Measurements from ENCODE around the gene PIGH.

Gene PIGH

GRCh38 chr14:67584978-67585377 lies 15.1 kb downstream of the PIGH start:
- no peak overlapping the region for H3K27ac ChIP-seq (ENCODE audit: insufficient read depth, low read length, poor library complexity, severe bottlenecking)
- no peaks in the 10 kb centered on the region for H3K4me1 ChIP-seq (ENCODE audit: control insufficient read depth, insufficient read depth, low read length, poor library complexity, severe bottlenecking)
- peaks cover 20% of the 10 kb centered on the region for H3K36me3 ChIP-seq (ENCODE audit: control insufficient read depth, insufficient read depth, low read length)
- H3K4me3 ChIP-seq (ENCODE audit: insufficient read depth, low read depth, low read length, poor library complexity, severe bottlenecking), result no peak overlapping the region
- no peaks in the 10 kb centered on the region for H3K27me3 ChIP-seq (replicated peaks; ENCODE audit: control insufficient read depth, insufficient read depth, low read length, poor library complexity, severe bottlenecking)
- H3K9me3 ChIP-seq (ENCODE audit: control insufficient read depth, low read length), result no peaks in the 10 kb centered on the region
- DNase-seq, result no peak

GRCh38 chr14:67583711-67584644 lies 16.1 kb downstream of the PIGH start:
- H3K36me3 ChIP-seq (ENCODE audit: control insufficient read depth, insufficient read depth, low read length), result peaks cover 12% of the 10 kb centered on the region
- no peaks in the 10 kb centered on the region for H3K27me3 ChIP-seq (replicated peaks; ENCODE audit: control insufficient read depth, insufficient read depth, low read length, poor library complexity, severe bottlenecking)
- no peaks in the 10 kb centered on the region for H3K4me1 ChIP-seq (ENCODE audit: control insufficient read depth, insufficient read depth, low read length, poor library complexity, severe bottlenecking)
- no peak overlapping the region for H3K4me3 ChIP-seq (ENCODE audit: insufficient read depth, low read depth, low read length, poor library complexity, severe bottlenecking)
- H3K9me3 ChIP-seq (ENCODE audit: control insufficient read depth, low read length), result no peaks in the 10 kb centered on the region
- no peak for DNase-seq
- no peak overlapping the region for H3K27ac ChIP-seq (ENCODE audit: insufficient read depth, low read length, poor library complexity, severe bottlenecking)

GRCh38 chr14:67582061-67582460 lies 18.0 kb downstream of the PIGH start:
- H3K27ac ChIP-seq (ENCODE audit: insufficient read depth, low read length, poor library complexity, severe bottlenecking), result no peak overlapping the region
- no peaks in the 10 kb centered on the region for H3K9me3 ChIP-seq (ENCODE audit: control insufficient read depth, low read length)
- H3K27me3 ChIP-seq (replicated peaks; ENCODE audit: control insufficient read depth, insufficient read depth, low read length, poor library complexity, severe bottlenecking), result no peaks in the 10 kb centered on the region
- H3K4me1 ChIP-seq (ENCODE audit: control insufficient read depth, insufficient read depth, low read length, poor library complexity, severe bottlenecking), result no peaks in the 10 kb centered on the region
- no peak overlapping the region for H3K4me3 ChIP-seq (ENCODE audit: insufficient read depth, low read depth, low read length, poor library complexity, severe bottlenecking)
- DNase-seq, result no peak
- no peaks in the 10 kb centered on the region for H3K36me3 ChIP-seq (ENCODE audit: control insufficient read depth, insufficient read depth, low read length)

- no peak for DNase-seq
- no peaks in the 10 kb centered on the region for H3K36me3 ChIP-seq (ENCODE audit: control insufficient read depth, insufficient read depth, low read length)
- no peaks in the 10 kb centered on the region for H3K27me3 ChIP-seq (replicated peaks; ENCODE audit: control insufficient read depth, insufficient read depth, low read length, poor library complexity, severe bottlenecking)
- H3K27ac ChIP-seq (ENCODE audit: insufficient read depth, low read length, poor library complexity, severe bottlenecking), result no peak overlapping the region
- H3K4me1 ChIP-seq (ENCODE audit: control insufficient read depth, insufficient read depth, low read length, poor library complexity, severe bottlenecking), result no peaks in the 10 kb centered on the region
- H3K9me3 ChIP-seq (ENCODE audit: control insufficient read depth, low read length), result no peaks in the 10 kb centered on the region
- no peak overlapping the region for H3K4me3 ChIP-seq (ENCODE audit: insufficient read depth, low read depth, low read length, poor library complexity, severe bottlenecking)
These were observed 18.4 kb downstream of the PIGH start for GRCh38 chr14:67581643-67582042.

- Histone ChIP-seq H3K27ac (ENCODE audit: insufficient read depth, low read length, poor library complexity, severe bottlenecking) (no peak overlapping the region), H3K9me3 (ENCODE audit: control insufficient read depth, low read length) (no peaks in the 10 kb centered on the region), H3K4me3 (ENCODE audit: insufficient read depth, low read depth, low read length, poor library complexity, severe bottlenecking) (no peak overlapping the region), H3K27me3 (replicated peaks; ENCODE audit: control insufficient read depth, insufficient read depth, low read length, poor library complexity, severe bottlenecking) (no peaks in the 10 kb centered on the region), H3K36me3 (ENCODE audit: control insufficient read depth, insufficient read depth, low read length) (no peaks in the 10 kb centered on the region), H3K4me1 (ENCODE audit: control insufficient read depth, insufficient read depth, low read length, poor library complexity, severe bottlenecking) (no peaks in the 10 kb centered on the region)
- no peak for DNase-seq
These were observed 19.5 kb downstream of the PIGH start for GRCh38 chr14:67580336-67581171.

- Histone ChIP-seq H3K27ac (ENCODE audit: insufficient read depth, low read length, poor library complexity, severe bottlenecking) (no peak overlapping the region), H3K9me3 (ENCODE audit: control insufficient read depth, low read length) (no peaks in the 10 kb centered on the region), H3K4me1 (ENCODE audit: control insufficient read depth, insufficient read depth, low read length, poor library complexity, severe bottlenecking) (no peaks in the 10 kb centered on the region), H3K36me3 (ENCODE audit: control insufficient read depth, insufficient read depth, low read length) (no peaks in the 10 kb centered on the region), H3K27me3 (replicated peaks; ENCODE audit: control insufficient read depth, insufficient read depth, low read length, poor library complexity, severe bottlenecking) (no peaks in the 10 kb centered on the region), H3K4me3 (ENCODE audit: insufficient read depth, low read depth, low read length, poor library complexity, severe bottlenecking) (no peak overlapping the region)
- DNase-seq, result no peak
These were observed 20.4 kb downstream of the PIGH start for GRCh38 chr14:67579636-67580035.

GRCh38 chr14:67579040-67579439 lies 21.0 kb downstream of the PIGH start:
- DNase-seq, result no peak
- Histone ChIP-seq H3K27ac (ENCODE audit: insufficient read depth, low read length, poor library complexity, severe bottlenecking) (no peak overlapping the region), H3K4me1 (ENCODE audit: control insufficient read depth, insufficient read depth, low read length, poor library complexity, severe bottlenecking) (no peaks in the 10 kb centered on the region), H3K36me3 (ENCODE audit: control insufficient read depth, insufficient read depth, low read length) (no peaks in the 10 kb centered on the region), H3K27me3 (replicated peaks; ENCODE audit: control insufficient read depth, insufficient read depth, low read length, poor library complexity, severe bottlenecking) (no peaks in the 10 kb centered on the region), H3K9me3 (ENCODE audit: control insufficient read depth, low read length) (no peaks in the 10 kb centered on the region), H3K4me3 (ENCODE audit: insufficient read depth, low read depth, low read length, poor library complexity, severe bottlenecking) (no peak overlapping the region)

GRCh38 chr14:67577909-67578749 lies 21.9 kb downstream of the PIGH start:
- Histone ChIP-seq H3K36me3 (ENCODE audit: control insufficient read depth, insufficient read depth, low read length) (no peaks in the 10 kb centered on the region), H3K9me3 (ENCODE audit: control insufficient read depth, low read length) (no peaks in the 10 kb centered on the region), H3K27ac (ENCODE audit: insufficient read depth, low read length, poor library complexity, severe bottlenecking) (no peak overlapping the region), H3K4me1 (ENCODE audit: control insufficient read depth, insufficient read depth, low read length, poor library complexity, severe bottlenecking) (no peaks in the 10 kb centered on the region), H3K27me3 (replicated peaks; ENCODE audit: control insufficient read depth, insufficient read depth, low read length, poor library complexity, severe bottlenecking) (no peaks in the 10 kb centered on the region), H3K4me3 (ENCODE audit: insufficient read depth, low read depth, low read length, poor library complexity, severe bottlenecking) (no peak overlapping the region)
- DNase-seq, result no peak

GRCh38 chr14:67577181-67577808 lies 22.8 kb downstream of the PIGH start:
- Histone ChIP-seq H3K4me3 (ENCODE audit: insufficient read depth, low read depth, low read length, poor library complexity, severe bottlenecking) (no peak overlapping the region), H3K27me3 (replicated peaks; ENCODE audit: control insufficient read depth, insufficient read depth, low read length, poor library complexity, severe bottlenecking) (no peaks in the 10 kb centered on the region), H3K36me3 (ENCODE audit: control insufficient read depth, insufficient read depth, low read length) (no peaks in the 10 kb centered on the region), H3K4me1 (ENCODE audit: control insufficient read depth, insufficient read depth, low read length, poor library complexity, severe bottlenecking) (no peaks in the 10 kb centered on the region), H3K9me3 (ENCODE audit: control insufficient read depth, low read length) (no peaks in the 10 kb centered on the region), H3K27ac (ENCODE audit: insufficient read depth, low read length, poor library complexity, severe bottlenecking) (no peak overlapping the region)
- no peak for DNase-seq
